H1 (cell line): Measurements from ENCODE around the gene SRF. TPM values are rescaled to one million over a fixed set of nuclear protein-coding genes. Genes with fewer than 3 reads are reported as not detected.

Experiments used
- CTCF ChIA-PET: fragments of 300-600 bp; sonication (Branson Sonifier 250); formaldehyde crosslinking; loops from one replicate; lab custom pipeline; 2021; ENCODE audit not compliant: partially characterized antibody; lab: Charles Lee
- POLR2A ChIA-PET: fragments of 300-600 bp; sonication (Branson Sonifier 250); formaldehyde crosslinking; loops from one replicate; lab custom pipeline; 2021; ENCODE audit warnings: inconsistent platforms; ENCODE audit not compliant: partially characterized antibody; lab: Charles Lee
- DNase-seq, 2 experiments: peaks; one replicate each; pipeline versions ENCODE4 v3.0.0 to v3.0.0-alpha.2; 2010 to 2022; ENCODE audit warnings: low spot score in 2 of 2, low read depth in 1 of 2, mixed read lengths in 1 of 2
- FAIRE-seq: peaks from 2 replicates; lab custom pipeline; 2011; peaks lifted over from hg19 to GRCh38; lab: Jason Lieb, UNC
- H2AFZ ChIP-seq: 2 replicates; pipeline ENCODE4 v1.8.1; 2012; ENCODE audit warnings: low read length, inconsistent platforms
- H2AK5ac ChIP-seq: 2 replicates; pipeline ENCODE4 v1.6.1; 2013; ENCODE audit warnings: low read depth, low read length
- H2BK120ac ChIP-seq: replicated peaks from 2 replicates; pipeline ENCODE3; 2013; ENCODE audit warnings: low read depth, low read length, inconsistent platforms
- H2BK12ac ChIP-seq: 2 replicates; pipeline ENCODE4 v1.6.1; 2013; ENCODE audit warnings: low read depth, low read length
- H2BK15ac ChIP-seq: 2 replicates; pipeline ENCODE4 v1.6.1; 2013; ENCODE audit warnings: low read length
- H2BK20ac ChIP-seq: 2 replicates; pipeline ENCODE4 v1.6.1; 2013; ENCODE audit warnings: low read length
- H2BK5ac ChIP-seq: 2 replicates; pipeline ENCODE4 v1.6.1; 2013; ENCODE audit warnings: low read depth, low read length
- H3K14ac ChIP-seq: 2 replicates; pipeline ENCODE4 v1.6.1; 2013; ENCODE audit warnings: inconsistent platforms; ENCODE audit not compliant: insufficient read length
- H3K18ac ChIP-seq: 2 replicates; pipeline ENCODE4 v1.6.1; 2013; ENCODE audit warnings: low read length; ENCODE audit errors: extremely low read depth
- H3K23ac ChIP-seq: 2 replicates; pipeline ENCODE4 v1.6.1; 2013; ENCODE audit warnings: inconsistent platforms; ENCODE audit not compliant: insufficient read length
- H3K23me2 ChIP-seq: 2 replicates; pipeline ENCODE4 v1.6.1; 2013; ENCODE audit warnings: low read depth, low read length
- H3K27ac ChIP-seq: 2 replicates; pipeline ENCODE4 v1.6.1; 2011; ENCODE audit warnings: low read depth, low read length, inconsistent platforms
- H3K27me3 ChIP-seq, 4 experiments: replicated peaks in 1 of 4; 1 replicate in 1 of 4; 2 replicates in 3 of 4; pipeline versions ENCODE4 v1.6.1 to v1.8.1; 2011 to 2013; ENCODE audit warnings: low read length in 3 of 4, mild to moderate bottlenecking in 3 of 4, inconsistent platforms in 2 of 4, mixed read lengths in 2 of 4, moderate library complexity in 1 of 4; ENCODE audit not compliant: control insufficient read depth in 3 of 4, insufficient read depth in 3 of 4; ENCODE audit errors: extremely low read depth in 1 of 4
- H3K36me3 ChIP-seq, 4 experiments: 2 replicates each; pipeline versions ENCODE4 v1.6.1 to v1.8.1; 2011 to 2013; ENCODE audit warnings: mild to moderate bottlenecking in 4 of 4, low read length in 3 of 4, moderate library complexity in 2 of 4, control low read depth in 1 of 4, inconsistent platforms in 1 of 4; ENCODE audit not compliant: insufficient read depth in 4 of 4, control insufficient read depth in 2 of 4
- H3K4ac ChIP-seq: replicated peaks from 2 replicates; pipeline ENCODE3; 2013; ENCODE audit warnings: low read length, low read depth, mixed read lengths, inconsistent platforms; ENCODE audit not compliant: insufficient read length
- H3K4me1 ChIP-seq, 4 experiments: replicated peaks in 1 of 4; 1 replicate in 1 of 4; 2 replicates in 3 of 4; pipeline versions ENCODE4 v1.6.1 to v1.8.1; 2011 to 2013; ENCODE audit warnings: low read length in 3 of 4, inconsistent platforms in 2 of 4, mixed read lengths in 1 of 4; ENCODE audit not compliant: insufficient read depth in 4 of 4, control insufficient read depth in 3 of 4
- H3K4me2 ChIP-seq, 2 experiments: 2 replicates each; pipeline versions ENCODE4 v1.6.1 to v1.8.1; 2011 to 2013; ENCODE audit warnings: low read depth in 2 of 2, low read length in 2 of 2, control low read depth in 1 of 2, inconsistent platforms in 1 of 2, mild to moderate bottlenecking in 1 of 2; ENCODE audit not compliant: insufficient read depth in 1 of 2
- H3K4me3 ChIP-seq, 4 experiments: fragments of 200-600, 300-600 bp in 1 of 4; sonication (generic), shearing (Covaris generic), sonication (Bioruptor Twin) in 1 of 4; 2 replicates each; pipeline versions ENCODE4 v1.5.1 to v1.8.1; 2011 to 2016; ENCODE audit warnings: low read length in 4 of 4, low read depth in 3 of 4, control low read depth in 2 of 4, inconsistent platforms in 2 of 4, mild to moderate bottlenecking in 2 of 4, mixed read lengths in 1 of 4, moderate library complexity in 1 of 4; ENCODE audit not compliant: insufficient read depth in 2 of 4; ENCODE audit errors: extremely low read depth in 1 of 4
- H3K56ac ChIP-seq: replicated peaks from 2 replicates; pipeline ENCODE3; 2013; ENCODE audit warnings: low read depth, mild to moderate bottlenecking, mixed read lengths, low read length, inconsistent platforms; ENCODE audit not compliant: insufficient read length
- H3K79me1 ChIP-seq: 2 replicates; pipeline ENCODE4 v1.6.1; 2013; ENCODE audit warnings: low read depth, low read length, control low read depth
- H3K79me2 ChIP-seq, 2 experiments: 2 replicates each; pipeline versions ENCODE4 v1.6.1 to v1.8.1; 2012 to 2013; ENCODE audit warnings: low read length in 2 of 2, mild to moderate bottlenecking in 2 of 2, inconsistent platforms in 1 of 2; ENCODE audit not compliant: insufficient read depth in 2 of 2, control insufficient read depth in 1 of 2
- H3K9ac ChIP-seq, 4 experiments: replicated peaks in 1 of 4; 1 replicate in 1 of 4; 2 replicates in 3 of 4; pipeline versions ENCODE4 v1.6.1 to v1.8.1; 2011 to 2013; ENCODE audit warnings: low read depth in 3 of 4, low read length in 3 of 4, control low read depth in 2 of 4, mild to moderate bottlenecking in 2 of 4, moderate library complexity in 2 of 4, inconsistent platforms in 1 of 4; ENCODE audit errors: extremely low read depth in 1 of 4
- H3K9me3 ChIP-seq, 2 experiments: 2 replicates each; pipeline versions ENCODE4 v1.6.1 to v1.8.1; 2012 to 2013; ENCODE audit warnings: mild to moderate bottlenecking in 2 of 2, moderate library complexity in 2 of 2, control low read depth in 1 of 2, inconsistent platforms in 1 of 2, low read depth in 1 of 2, low read length in 1 of 2, mixed read lengths in 1 of 2; ENCODE audit not compliant: insufficient read depth in 2 of 2
- H4K20me1 ChIP-seq, 2 experiments: replicated peaks in 1 of 2; 2 replicates each; pipeline versions ENCODE3 to v1.8.1; 2011 to 2013; ENCODE audit warnings: inconsistent platforms in 2 of 2, low read length in 2 of 2, mild to moderate bottlenecking in 1 of 2; ENCODE audit not compliant: insufficient read depth in 2 of 2, control insufficient read depth in 1 of 2
- H4K5ac ChIP-seq: 2 replicates; pipeline ENCODE4 v1.6.1; 2013; ENCODE audit warnings: low read length, low read depth, mixed read lengths, inconsistent platforms; ENCODE audit not compliant: insufficient read length
- H4K8ac ChIP-seq: 2 replicates; pipeline ENCODE4 v1.8.0; 2013; ENCODE audit warnings: mild to moderate bottlenecking, moderate library complexity, low read length, inconsistent platforms; ENCODE audit not compliant: insufficient read depth; ENCODE audit errors: extremely low read depth
- H4K91ac ChIP-seq: replicated peaks from 2 replicates; pipeline ENCODE3; 2013; ENCODE audit warnings: low read length, mixed read lengths, inconsistent platforms; ENCODE audit not compliant: insufficient read length
- CBX5 ChIP-seq: fragments of 300-800, 300-1000 bp; sonication (generic); IDR thresholded peaks from 2 replicates; pipeline ENCODE4 v1.7.1; 2016; ENCODE audit warnings: antibody characterized with exemption, low read length, low read depth
- CBX8 ChIP-seq: fragments of 300-800, 300-1000 bp; sonication (generic); IDR thresholded peaks from 2 replicates; pipeline ENCODE4 v1.7.1; 2016; ENCODE audit warnings: low read depth, low read length, borderline replicate concordance
- CEBPB ChIP-seq: IDR thresholded peaks from 2 replicates; pipeline ENCODE4 v1.6.1; 2012; ENCODE audit warnings: low read depth, low read length
- EGR1 ChIP-seq: IDR thresholded peaks from 2 replicates; pipeline ENCODE4 v1.6.1; 2011; ENCODE audit warnings: low read depth, low read length, borderline replicate concordance
- EZH2 ChIP-seq: fragments of 200-600 bp; sonication (generic); IDR thresholded peaks from 2 replicates; pipeline ENCODE4 v1.7.1; 2012; ENCODE audit warnings: low read depth, mild to moderate bottlenecking, moderate library complexity, low read length, inconsistent platforms; ENCODE audit not compliant: severe bottlenecking
- GTF2F1 ChIP-seq: IDR thresholded peaks from 2 replicates; pipeline ENCODE4 v1.6.1; 2012; ENCODE audit warnings: low read depth, low read length, improper control_type of control experiment, borderline replicate concordance
- HDAC2 ChIP-seq, 2 experiments: fragments of 300-600 bp in 1 of 2; sonication (generic) in 1 of 2; IDR thresholded peaks; 2 replicates each; pipeline ENCODE4 v1.6.1; 2011 to 2012; ENCODE audit warnings: low read depth in 2 of 2, low read length in 2 of 2, mild to moderate bottlenecking in 2 of 2, moderate library complexity in 2 of 2, borderline replicate concordance in 1 of 2, inconsistent platforms in 1 of 2
- HDAC6 ChIP-seq: IDR thresholded peaks from one replicate; pipeline ENCODE4 v1.7.1; 2012; ENCODE audit warnings: low read depth, mild to moderate bottlenecking, inconsistent platforms, low read length, moderate library complexity
- MAFK ChIP-seq: IDR thresholded peaks from 2 replicates; pipeline ENCODE4 v1.6.1; 2012; ENCODE audit warnings: low read depth, mild to moderate bottlenecking, improper control_type of control experiment, low read length
- RNF2 ChIP-seq: fragments of 200-900, 300-1000 bp; sonication (generic); IDR thresholded peaks from 2 replicates; pipeline ENCODE4 v1.7.1; 2016; ENCODE audit warnings: borderline replicate concordance, low read depth, mild to moderate bottlenecking, antibody characterized with exemption, low read length; ENCODE audit not compliant: poor library complexity, severe bottlenecking; ENCODE audit errors: missing control alignments
- TAF1 ChIP-seq: IDR thresholded peaks from 2 replicates; pipeline ENCODE4 v1.6.1; 2011; ENCODE audit warnings: mild to moderate bottlenecking, low read depth, low read length
- ZNF274 ChIP-seq: IDR thresholded peaks from 2 replicates; pipeline ENCODE4 v1.7.0; 2012; ENCODE audit warnings: low read length, borderline replicate concordance; ENCODE audit errors: extremely low read depth
- WGBS, 2 experiments: shearing (Covaris generic) in 1 of 2; methylation state at CpG; one replicate each; pipeline versions ENCODE4 v1.1.6 to v1.1.7; 2013 to 2015; ENCODE audit warnings: low lambda C conversion rate in 2 of 2, mixed read lengths in 2 of 2, inconsistent platforms in 1 of 2, low coverage in 1 of 2, missing lambda C conversion rate in 1 of 2; ENCODE audit not compliant: insufficient replicate concordance in 2 of 2, insufficient coverage in 1 of 2, insufficient read length in 1 of 2; ENCODE audit errors: extremely low coverage in 1 of 2, missing lambda C conversion rate in 1 of 2; 5-methylcytosine and 5-hydroxymethylcytosine counted together
- polyA plus RNA-seq, 7 experiments: library from polyadenylated mRNA; depleted of rRNA in 3 of 7; stranded (reverse) in 5 of 7; unstranded in 2 of 7; fragments of >200 nt in 5 of 7; fragments of 200-250 nt in 2 of 7; gene quantifications; 1 replicate in 5 of 7; 2 replicates in 1 of 7; 4 replicates in 1 of 7; pipeline versions ENCODE4 v1.2.1 to v1.2.3, GENCODE V29; 2011 to 2013; ENCODE audit warnings: missing spikeins in 2 of 7, mixed read lengths in 2 of 7
- total RNA-seq: library from RNA; stranded (reverse); fragmentation: NEBNext Ultra II Directional; extraction: Animal tissue kit (Norgen Biotek cat#: 25700); gene quantifications from 2 replicates; pipeline ENCODE4 v1.2.1, GENCODE V29; 2021
- TF ChIP-seq, protein P1 (sequence below): IDR thresholded peaks from 2 replicates; pipeline ENCODE4 v1.6.1; 2012; ENCODE audit warnings: inconsistent platforms

The SRF gene
- total and polyA plus RNA-seq, 2 of the 8 experiments (the other 6 are each of a cell fraction or from before 2014, with no cell fraction given): 49.0 to 69.5 TPM

DNA sequence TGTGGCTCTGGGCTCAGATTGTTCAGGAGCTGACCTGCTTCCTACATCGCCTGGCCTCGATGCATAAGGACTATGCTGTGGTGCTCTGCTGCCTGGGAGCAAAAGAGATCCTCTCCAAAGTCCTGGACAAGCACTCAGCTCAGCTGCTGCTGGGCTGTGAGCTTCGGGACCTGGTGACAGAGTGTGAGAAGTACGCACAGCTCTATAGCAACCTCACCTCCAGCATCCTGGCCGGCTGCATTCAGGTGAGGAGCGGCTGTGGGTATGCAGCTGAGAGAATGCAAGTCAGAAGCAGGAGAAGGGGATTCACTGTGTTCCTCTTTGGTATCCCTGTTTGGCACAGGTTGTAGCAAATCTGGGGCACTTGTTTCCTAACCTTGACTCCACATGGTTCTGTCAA lies 28.8 kb downstream of the SRF start:
- no peaks in the 10 kb centered on the region for H3K79me2 ChIP-seq
- no peak overlapping the region for H3K4ac ChIP-seq
- WGBS, 2 experiments: 89% methylated on average over 6 of the region's 6 CpGs; no CpG with 5 or more reads in 1 of the 2 experiments
- FAIRE-seq (no peak), DNase-seq (no peak)
- no peak overlapping the region for H2AK5ac ChIP-seq
- no peak overlapping the region for H2BK120ac ChIP-seq
- H3K18ac ChIP-seq: no peak overlapping the region
- H3K4me2 ChIP-seq: no peak overlapping the region
- H3K79me1 ChIP-seq: no peaks in the 10 kb centered on the region
- H2BK15ac ChIP-seq: no peak overlapping the region
- H4K8ac ChIP-seq: no peak overlapping the region; the same call in 1 of the 2 replicates
- CTCF ChIA-PET: interaction anchor here (0.7 to 2.1 kb wide), 2 partner anchors 20 to 29 kb away, joined by 3 to 9 read pairs; partner anchors contain the start of gene DNPH1
- no peaks in the 10 kb centered on the region for H3K36me3 ChIP-seq
- H4K5ac ChIP-seq: no peak overlapping the region
- no peak overlapping the region for H3K4me3 ChIP-seq
- POLR2A ChIA-PET: interaction anchor here (0.8 to 1.4 kb wide), 2 partner anchors 18 to 26 kb away, joined by 3 read pairs; partner anchors contain the start of gene CUL9
- H3K56ac ChIP-seq: no peak overlapping the region
- no peaks in the 10 kb centered on the region for H4K20me1 ChIP-seq
- no peaks in the 10 kb centered on the region for H3K23me2 ChIP-seq
- no peaks in the 10 kb centered on the region for H3K27me3 ChIP-seq
- H3K23ac ChIP-seq: no peak overlapping the region
- no peak overlapping the region for H3K14ac ChIP-seq
- H2AFZ ChIP-seq: no peak overlapping the region
- no peaks in the 10 kb centered on the region for H3K9me3 ChIP-seq
- no peak overlapping the region for H4K91ac ChIP-seq
- no peaks in the 10 kb centered on the region for H3K4me1 ChIP-seq
- H2BK20ac ChIP-seq: no peak overlapping the region
- H2BK12ac ChIP-seq: no peak overlapping the region
- H3K27ac ChIP-seq: no peak overlapping the region
- no peak overlapping the region for H2BK5ac ChIP-seq
- H3K9ac ChIP-seq: no peak overlapping the region
- no peak for TF ChIP-seq HDAC2 (IDR thresholded peaks at IDR 0.05; ENCODE audit: borderline replicate concordance in 1 of 2, low read depth in 2 of 2, low read length in 2 of 2)
- TF ChIP-seq GTF2F1: no peak
- TF ChIP-seq EZH2: no peak
- TF ChIP-seq, protein P1, sequence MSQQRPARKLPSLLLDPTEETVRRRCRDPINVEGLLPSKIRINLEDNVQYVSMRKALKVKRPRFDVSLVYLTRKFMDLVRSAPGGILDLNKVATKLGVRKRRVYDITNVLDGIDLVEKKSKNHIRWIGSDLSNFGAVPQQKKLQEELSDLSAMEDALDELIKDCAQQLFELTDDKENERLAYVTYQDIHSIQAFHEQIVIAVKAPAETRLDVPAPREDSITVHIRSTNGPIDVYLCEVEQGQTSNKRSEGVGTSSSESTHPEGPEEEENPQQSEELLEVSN: no peak
- TF ChIP-seq CBX5: no peak
- TF ChIP-seq MAFK: no peak
- TF ChIP-seq CBX8: no peak
- TF ChIP-seq RNF2: no peak
- no peak for TF ChIP-seq HDAC6
- no peak for TF ChIP-seq ZNF274
- no peak for TF ChIP-seq EGR1
- TF ChIP-seq TAF1: no peak
- no peak for TF ChIP-seq CEBPB
